PC-3 (cell line): ENCODE measurements around the gene FAM181B. TPM values are rescaled to one million over a fixed set of nuclear protein-coding genes. Genes with fewer than 3 reads are reported as not detected.

Experiments
- ATAC-seq: fragments of 200-7000 bp; cut with Tn5 transposase; 2 replicates; pipeline ENCODE4 v1.9.1; 2020; ENCODE audit warnings: mild to moderate bottlenecking, moderate library complexity
- BruUV-seq: library from RNA; stranded (reverse); fragments of 400-500 nt; replicated peaks from 2 replicates; lab custom pipeline; 2021; lab: Mats Ljungman, UMichigan
- CTCF ChIA-PET: fragments of 300-600 bp; sonication (Branson Sonifier 250); formaldehyde crosslinking; loops from one replicate; lab custom pipeline; 2022; ENCODE audit warnings: antibody characterized with exemption; lab: Charles Lee
- POLR2A ChIA-PET: fragments of 300-600 bp; sonication (Branson Sonifier 250); formaldehyde crosslinking; loops from one replicate; lab custom pipeline; 2022; ENCODE audit warnings: antibody characterized with exemption; ENCODE audit not compliant: unreplicated experiment; lab: Charles Lee
- DNase-seq: peaks from one replicate; pipeline ENCODE4 v3.0.0-alpha.2; 2015
- H2AFZ ChIP-seq: fragments of 300-600 bp; sonication (generic); 2 replicates; pipeline ENCODE4 v1.6.0; 2016; ENCODE audit warnings: antibody characterized with exemption, low read length
- H3F3A ChIP-seq: fragments of 300-600 bp; sonication (generic); one replicate; pipeline ENCODE4 v1.6.0; 2017; ENCODE audit warnings: antibody characterized with exemption, low read length, control low read depth, mild to moderate bottlenecking; ENCODE audit not compliant: unreplicated experiment
- H3K27ac ChIP-seq: fragments of 300-600 bp; sonication (generic); 2 replicates; pipeline ENCODE4 v1.5.1; 2016; ENCODE audit warnings: mild to moderate bottlenecking, low read length
- H3K27me3 ChIP-seq: fragments of 300-600 bp; sonication (generic); 2 replicates; pipeline ENCODE4 v1.6.1; 2016; ENCODE audit warnings: low read length, mixed read lengths
- H3K36me3 ChIP-seq: fragments of 300-600 bp; sonication (generic); 2 replicates; pipeline ENCODE4 v1.6.1; 2016; ENCODE audit warnings: low read depth, mixed run types, low read length, mixed read lengths
- H3K4me1 ChIP-seq: fragments of 300-600 bp; sonication (generic); 2 replicates; pipeline ENCODE4 v1.5.1; 2016; ENCODE audit warnings: low read length; ENCODE audit not compliant: insufficient read depth
- H3K4me2 ChIP-seq: fragments of 300-600 bp; sonication (generic); 2 replicates; pipeline ENCODE4 v1.6.0; 2016; ENCODE audit warnings: low read length
- H3K4me3 ChIP-seq: fragments of 300-600 bp; sonication (generic); 2 replicates; pipeline ENCODE4 v1.5.1; 2016; ENCODE audit warnings: mild to moderate bottlenecking, low read length, mixed read lengths
- H3K79me2 ChIP-seq: fragments of 300-600 bp; sonication (generic); 2 replicates; pipeline ENCODE4 v1.6.1; 2017; ENCODE audit warnings: low read length, mixed read lengths
- H3K9ac ChIP-seq: fragments of 300-600 bp; sonication (generic); 2 replicates; pipeline ENCODE4 v1.6.0; 2016; ENCODE audit warnings: mild to moderate bottlenecking, low read length
- H3K9me2 ChIP-seq: fragments of 300-600 bp; sonication (generic); replicated peaks from 2 replicates; pipeline ENCODE4 v1.6.1; 2016; ENCODE audit warnings: mixed run types, low read length, mixed read lengths
- H3K9me3 ChIP-seq: fragments of 300-600 bp; sonication (generic); 2 replicates; pipeline ENCODE4 v1.6.1; 2016; ENCODE audit warnings: low read length, mixed read lengths
- H4K20me1 ChIP-seq: fragments of 300-600 bp; sonication (generic); 2 replicates; pipeline ENCODE4 v1.6.1; 2016; ENCODE audit warnings: low read length, mixed read lengths
- EZH2 ChIP-seq: fragments of 300-600 bp; sonication (generic); IDR thresholded peaks from one replicate; pipeline ENCODE4 v1.6.1; 2017; ENCODE audit warnings: antibody characterized with exemption, mild to moderate bottlenecking, low read length; ENCODE audit not compliant: unreplicated experiment
- EZH2phosphoT487 ChIP-seq: fragments of 300-600 bp; sonication (generic); IDR thresholded peaks from 2 replicates; pipeline ENCODE4 v1.6.1; 2018; ENCODE audit warnings: mild to moderate bottlenecking, antibody characterized with exemption, low read length, borderline replicate concordance
- intact Hi-C: fragments of 100-400 bp; cut with micrococcal nuclease; formaldehyde crosslinking; loops from 2 replicates; pipeline ENCODE4 v1.9.0; 2023
- total RNA-seq: library from RNA; depleted of rRNA; stranded (reverse); fragments of >200 nt; gene quantifications from 2 replicates; pipeline ENCODE4 v1.2.3, GENCODE V29; 2014
- TF ChIP-seq, protein P1 (sequence below): fragments of 300-600 bp; sonication (generic); conservative IDR thresholded peaks from 2 replicates; pipeline ENCODE4 v1.5.1; 2017; ENCODE audit warnings: antibody characterized with exemption, low read depth, mild to moderate bottlenecking, low read length

Gene FAM181B
- total RNA-seq, 1 experiment from 2014 or later, result not detected

DNA sequence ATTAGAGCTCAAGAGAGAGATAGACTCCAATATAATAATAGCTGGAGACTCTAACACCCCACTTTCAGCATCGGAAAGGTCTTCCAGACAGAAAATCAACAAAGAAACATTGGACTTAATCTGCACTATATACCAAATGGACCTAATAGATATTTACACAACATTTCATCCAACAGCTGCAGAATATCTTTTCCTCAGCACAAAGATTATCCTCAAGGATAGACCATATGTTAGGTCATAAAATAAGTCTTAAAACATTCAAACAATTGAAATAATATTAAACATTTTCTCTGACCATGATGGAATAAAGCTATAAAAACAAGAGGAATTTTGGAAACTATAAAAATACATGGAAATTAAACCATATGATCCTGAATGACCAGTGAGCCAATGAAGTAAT lies 45.1 kb upstream of the FAM181B start:
- Histone ChIP-seq H3K9ac (no peak overlapping the region), H3K4me2 (no peak overlapping the region), H3K4me3 (no peak overlapping the region), H2AFZ (no peak overlapping the region), H3K27me3 (no peaks in the 10 kb centered on the region), H4K20me1 (no peaks in the 10 kb centered on the region), H3K36me3 (no peaks in the 10 kb centered on the region), H3F3A (no peaks in the 10 kb centered on the region), H3K4me1 (peaks cover 10% of the 10 kb centered on the region; the same call in 1 of the 2 replicates), H3K9me3 (0 out of 2 replicates have a peak, but pooled peaks cover 6% of the 10 kb centered on the region), H3K9me2 (no peaks in the 10 kb centered on the region), H3K27ac (no peak overlapping the region), H3K79me2 (no peaks in the 10 kb centered on the region)
- ChIA-PET CTCF (no interaction called here), POLR2A (no interaction called here)
- no peak for DNase-seq
- ATAC-seq, result no peak
- no TSS peak for BruUV-seq
- intact Hi-C loops, result no loop called here
- TF ChIP-seq, protein P1, sequence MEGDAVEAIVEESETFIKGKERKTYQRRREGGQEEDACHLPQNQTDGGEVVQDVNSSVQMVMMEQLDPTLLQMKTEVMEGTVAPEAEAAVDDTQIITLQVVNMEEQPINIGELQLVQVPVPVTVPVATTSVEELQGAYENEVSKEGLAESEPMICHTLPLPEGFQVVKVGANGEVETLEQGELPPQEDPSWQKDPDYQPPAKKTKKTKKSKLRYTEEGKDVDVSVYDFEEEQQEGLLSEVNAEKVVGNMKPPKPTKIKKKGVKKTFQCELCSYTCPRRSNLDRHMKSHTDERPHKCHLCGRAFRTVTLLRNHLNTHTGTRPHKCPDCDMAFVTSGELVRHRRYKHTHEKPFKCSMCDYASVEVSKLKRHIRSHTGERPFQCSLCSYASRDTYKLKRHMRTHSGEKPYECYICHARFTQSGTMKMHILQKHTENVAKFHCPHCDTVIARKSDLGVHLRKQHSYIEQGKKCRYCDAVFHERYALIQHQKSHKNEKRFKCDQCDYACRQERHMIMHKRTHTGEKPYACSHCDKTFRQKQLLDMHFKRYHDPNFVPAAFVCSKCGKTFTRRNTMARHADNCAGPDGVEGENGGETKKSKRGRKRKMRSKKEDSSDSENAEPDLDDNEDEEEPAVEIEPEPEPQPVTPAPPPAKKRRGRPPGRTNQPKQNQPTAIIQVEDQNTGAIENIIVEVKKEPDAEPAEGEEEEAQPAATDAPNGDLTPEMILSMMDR, result no peak
- TF ChIP-seq EZH2 (no peak), EZH2phosphoT487 (no peak)

DNA sequence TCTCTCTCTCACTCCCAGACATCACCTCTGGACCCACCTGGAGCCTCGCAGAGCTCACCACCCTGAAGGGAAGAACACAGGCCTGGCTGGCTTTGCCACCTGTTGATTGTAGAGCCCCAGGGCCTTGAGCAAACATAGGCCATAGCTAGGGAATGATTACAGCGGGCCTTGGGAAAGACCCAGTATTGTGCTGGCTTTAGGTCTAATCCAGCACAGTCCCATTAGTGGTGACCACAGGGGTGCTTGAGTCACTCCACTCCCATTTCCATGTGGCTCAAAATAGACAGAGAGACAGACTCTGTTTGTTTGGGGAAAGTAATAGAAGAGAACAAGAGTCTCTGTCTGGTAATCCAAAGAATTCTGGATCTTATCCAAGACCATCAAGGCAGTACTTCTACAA lies 42.7 kb upstream of the FAM181B start:
- peaks cover 13% of the 10 kb centered on the region; the same call in 1 of the 2 replicates for H3K4me1 ChIP-seq
- TF ChIP-seq, protein P1, result no peak
- TF ChIP-seq EZH2 (no peak), EZH2phosphoT487 (no peak)
- CTCF ChIA-PET, result interaction anchor here (0.6 to 1.5 kb wide), 7 partner anchors 9 to 517 kb away, joined by 3 to 13 read pairs (median 4); partner anchors contain the start of gene PCF11
- no peaks in the 10 kb centered on the region for H3F3A ChIP-seq
- no peak overlapping the region for H3K27ac ChIP-seq
- H3K4me3 ChIP-seq, result no peak overlapping the region
- POLR2A ChIA-PET, result no interaction called here
- intact Hi-C loops, result no loop called here
- no peak overlapping the region for H3K4me2 ChIP-seq
- H3K9me2 ChIP-seq, result no peaks in the 10 kb centered on the region
- DNase-seq (peak; percentile 63), ATAC-seq (peak; percentile 22)
- H3K9ac ChIP-seq, result no peak overlapping the region
- peak overlapping the region; percentile 51; the same call in 1 of the 2 replicates for H2AFZ ChIP-seq
- H3K36me3 ChIP-seq, result no peaks in the 10 kb centered on the region
- H3K9me3 ChIP-seq, result no peaks in the 10 kb centered on the region
- H4K20me1 ChIP-seq, result no peaks in the 10 kb centered on the region
- H3K27me3 ChIP-seq, result no peaks in the 10 kb centered on the region
- H3K79me2 ChIP-seq, result no peaks in the 10 kb centered on the region
- no TSS peak for BruUV-seq

DNA sequence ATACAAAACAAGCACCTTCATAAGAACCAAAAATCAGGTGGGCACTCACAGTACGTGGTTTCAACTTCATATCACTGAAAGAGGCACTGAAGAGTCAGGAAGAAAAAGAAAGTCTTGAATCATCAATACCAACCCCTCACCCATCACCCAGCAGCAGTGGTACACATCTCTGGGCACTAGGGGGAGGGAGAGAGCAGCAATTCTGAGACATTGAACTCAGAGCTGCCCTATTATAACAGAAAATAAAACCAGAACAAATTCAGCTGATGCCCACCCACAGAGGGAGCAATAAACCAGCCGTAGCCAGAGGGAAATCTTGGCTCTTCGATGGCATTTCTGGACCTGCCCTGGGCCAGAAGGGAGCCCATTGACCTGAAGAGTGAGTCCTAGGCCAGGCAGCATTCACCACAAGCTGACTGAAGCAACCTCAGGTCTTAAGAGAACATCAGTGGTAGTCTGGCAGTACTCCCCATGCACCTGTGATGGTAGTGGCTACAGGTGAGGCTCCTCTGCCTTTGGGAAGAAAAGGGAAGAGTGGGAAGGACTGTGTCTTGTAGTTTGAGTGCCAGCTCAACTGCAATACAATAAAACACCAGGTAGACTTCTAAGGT lies 42.2 kb upstream of the FAM181B start:
- POLR2A ChIA-PET, result no interaction called here
- intact Hi-C loops, result loop anchor here (1.0 kb wide), 2 partner anchors 58 to 88 kb away; no protein-coding TSS in a partner anchor

More for the DNA sequence above, 42.2 kb upstream of the FAM181B start:
- Histone ChIP-seq H3K36me3 (no peaks in the 10 kb centered on the region), H3K27ac (no peak overlapping the region), H3K9me3 (no peaks in the 10 kb centered on the region), H3K4me2 (peak overlapping the region; percentile 46), H2AFZ (peak overlapping the region; percentile 51), H3K9me2 (no peaks in the 10 kb centered on the region), H3K9ac (no peak overlapping the region), H3K4me1 (peaks cover 13% of the 10 kb centered on the region; the same call in 1 of the 2 replicates), H3K27me3 (no peaks in the 10 kb centered on the region), H3K4me3 (no peak overlapping the region), H3K79me2 (no peaks in the 10 kb centered on the region), H3F3A (no peaks in the 10 kb centered on the region), H4K20me1 (no peaks in the 10 kb centered on the region)
- no TSS peak for BruUV-seq
- CTCF ChIA-PET, result interaction anchor here (0.6 to 1.5 kb wide), 7 partner anchors 9 to 517 kb away, joined by 3 to 13 read pairs (median 4); partner anchors contain the start of gene PCF11
- DNase-seq (peak; percentile 89), ATAC-seq (peak; percentile 96)
- TF ChIP-seq, protein P1, result peak; percentile 93
- TF ChIP-seq EZH2phosphoT487, result no peak
- no peak for TF ChIP-seq EZH2
